AG09309 (cell line): ENCODE data around the gene FCHSD2.

Experiments used
- DNase-seq: peaks from one replicate; pipeline ENCODE4 v3.0.0-alpha.2; 2010; ENCODE audit warnings: low read depth
- H3K4me3 ChIP-seq: 2 replicates; pipeline ENCODE4 v1.5.1; 2011; ENCODE audit warnings: mild to moderate bottlenecking, low read depth, low read length, moderate library complexity; ENCODE audit not compliant: control insufficient read depth
- CTCF ChIP-seq: IDR thresholded peaks from 2 replicates; pipeline ENCODE4 v1.5.1; 2011; ENCODE audit warnings: mild to moderate bottlenecking, low read depth, low read length, inconsistent platforms; ENCODE audit not compliant: insufficient read depth, control insufficient read depth; ENCODE audit errors: missing control alignments

Gene FCHSD2

DNA sequence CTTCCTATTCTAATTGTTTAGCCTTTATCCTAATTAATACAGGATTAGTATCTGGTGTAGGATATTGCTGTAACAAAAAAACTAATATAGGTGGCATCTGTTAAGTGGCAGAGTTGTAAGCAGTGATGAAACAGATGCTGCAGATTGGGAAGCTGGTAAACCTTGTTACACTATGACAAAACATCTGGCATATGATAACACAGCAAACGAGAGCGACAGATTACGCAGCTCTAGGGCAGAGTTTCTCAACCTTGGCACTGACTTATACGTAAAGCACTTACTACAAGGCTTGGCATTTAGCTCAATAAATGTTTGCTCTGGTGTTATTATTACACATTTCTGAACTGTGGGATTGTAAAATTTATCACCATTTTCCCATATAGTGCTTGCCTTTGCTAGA, 190.9 kb downstream of the FCHSD2 start:
- DNase-seq, result peak; percentile 74
- no peak for TF ChIP-seq CTCF
- H3K4me3 ChIP-seq, result no peak overlapping the region

GRCh38 chr11:72950685-72951084, 191.4 kb downstream of the FCHSD2 start:
- no peak for DNase-seq
- TF ChIP-seq CTCF, result no peak
- H3K4me3 ChIP-seq, result no peak overlapping the region

DNA sequence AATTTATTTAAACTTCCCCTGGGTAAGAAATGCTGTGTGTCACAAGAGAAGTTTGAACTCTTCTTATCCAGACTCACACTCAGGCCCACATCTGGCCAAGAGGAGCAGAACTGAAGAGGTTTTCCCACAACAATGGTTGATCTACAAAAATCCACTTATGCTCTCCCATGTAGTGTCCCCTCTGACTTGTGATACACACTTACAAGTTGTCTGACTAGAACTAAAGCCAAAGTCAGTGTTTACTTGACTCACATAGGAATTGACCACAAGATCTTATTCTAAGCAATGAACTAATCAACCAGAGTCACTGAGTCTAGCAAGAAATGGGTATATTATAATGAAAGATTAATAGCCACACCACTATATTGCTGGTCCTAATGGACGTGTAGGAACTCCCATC, 194.9 kb downstream of the FCHSD2 start:
- TF ChIP-seq CTCF, result no peak
- no peak for DNase-seq

DNA sequence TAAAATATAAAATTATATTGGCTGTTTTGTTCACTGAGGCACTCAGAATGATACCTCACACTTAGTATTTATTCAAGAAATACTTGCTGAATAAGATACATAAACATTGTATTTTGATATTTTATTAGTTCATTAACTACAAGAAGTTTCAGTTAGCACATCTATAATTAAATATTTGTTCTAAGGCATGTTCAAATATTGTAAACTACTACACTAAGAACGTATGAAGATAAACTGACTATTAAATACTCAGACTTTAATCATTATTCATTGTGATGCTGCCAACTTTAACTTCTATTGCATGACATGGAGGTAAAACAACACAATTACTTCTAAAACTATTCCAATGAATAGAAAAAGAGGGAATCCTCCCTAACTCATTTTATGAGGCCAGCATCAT, 198.5 kb downstream of the FCHSD2 start:
- no peak for TF ChIP-seq CTCF
- DNase-seq, result no peak
- H3K4me3 ChIP-seq, result no peak overlapping the region

More for the DNA sequence above, 194.9 kb downstream of the FCHSD2 start:
- no peak overlapping the region for H3K4me3 ChIP-seq

DNA sequence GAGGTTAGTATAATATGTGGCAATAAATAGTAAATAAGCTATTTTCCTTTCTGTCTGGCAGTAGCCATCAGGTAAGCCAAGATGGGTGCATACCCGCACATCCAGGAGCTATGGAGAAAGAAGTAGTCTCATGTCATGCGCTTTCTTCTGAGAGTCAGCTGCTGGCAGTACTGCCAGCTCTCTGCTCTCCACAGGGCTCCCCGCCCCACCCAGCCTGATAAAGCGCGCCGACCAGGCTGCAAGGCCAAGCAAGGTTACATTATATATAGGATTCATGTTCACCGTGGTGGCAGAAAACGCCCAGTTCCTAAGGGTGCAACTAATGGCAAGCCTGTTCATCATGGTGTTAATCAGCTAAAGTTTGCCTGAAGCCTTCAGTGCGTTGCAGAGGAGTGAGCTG, 201.7 kb downstream of the FCHSD2 start:
- no peak for TF ChIP-seq CTCF

GRCh38 chr11:72939031-72939430, 203.1 kb downstream of the FCHSD2 start:
- H3K4me3 ChIP-seq, result no peak overlapping the region
- DNase-seq, result no peak
- TF ChIP-seq CTCF, result no peak

More for the DNA sequence above, 201.7 kb downstream of the FCHSD2 start:
- no peak overlapping the region for H3K4me3 ChIP-seq
- DNase-seq, result no peak

- no peak overlapping the region for H3K4me3 ChIP-seq
- no peak for TF ChIP-seq CTCF
- DNase-seq, result no peak
These were observed 204.7 kb downstream of the FCHSD2 start for GRCh38 chr11:72937439-72937838.
